GM12891 (cell line): ENCODE results near the gene PRIMA1.

Experiments
- POLR2A ChIP-seq: IDR thresholded peaks from 2 replicates; pipeline ENCODE4 v1.6.1; 2011; ENCODE audit warnings: low read depth, low read length, control low read depth
- POLR2AphosphoS5 ChIP-seq: IDR thresholded peaks from 2 replicates; pipeline ENCODE4 v1.6.1; 2011; ENCODE audit warnings: low read depth, low read length, control low read depth
- TAF1 ChIP-seq: IDR thresholded peaks from 2 replicates; pipeline ENCODE4 v1.6.1; 2011; ENCODE audit warnings: low read depth, low read length, control low read depth

- TF ChIP-seq POLR2AphosphoS5 (no peak), POLR2A (no peak), TAF1 (no peak)
These were observed 400 bp upstream of the PRIMA1 start for GRCh38 chr14:93788543-93789227.
